Kidney tubule cell (primary cell): ENCODE data around the gene FRYL.

ENCODE experiments used
- DNase-seq: peaks from one replicate; pipeline ENCODE4 v3.0.0-alpha.2; 2018; ENCODE audit warnings: low spot score

Gene FRYL

DNA sequence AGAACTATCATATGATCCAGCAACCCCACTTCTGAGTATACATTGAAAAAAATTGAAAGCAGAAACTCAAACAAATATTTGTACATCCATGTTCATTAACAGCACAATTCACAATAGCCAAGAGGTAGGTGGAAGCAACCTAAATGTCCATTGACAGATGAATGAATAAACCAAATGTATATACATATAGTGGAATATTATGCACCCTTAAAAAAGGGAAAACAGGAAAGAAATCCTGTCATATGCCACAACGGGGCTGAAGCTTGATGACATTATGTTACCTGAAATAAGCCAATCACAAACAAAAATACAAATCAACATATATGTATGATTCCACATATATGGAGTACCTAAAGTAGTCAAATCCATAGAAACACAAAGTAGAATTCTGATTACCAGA is 222.1 kb downstream of the FRYL start:
- DNase-seq = no peak

DNA sequence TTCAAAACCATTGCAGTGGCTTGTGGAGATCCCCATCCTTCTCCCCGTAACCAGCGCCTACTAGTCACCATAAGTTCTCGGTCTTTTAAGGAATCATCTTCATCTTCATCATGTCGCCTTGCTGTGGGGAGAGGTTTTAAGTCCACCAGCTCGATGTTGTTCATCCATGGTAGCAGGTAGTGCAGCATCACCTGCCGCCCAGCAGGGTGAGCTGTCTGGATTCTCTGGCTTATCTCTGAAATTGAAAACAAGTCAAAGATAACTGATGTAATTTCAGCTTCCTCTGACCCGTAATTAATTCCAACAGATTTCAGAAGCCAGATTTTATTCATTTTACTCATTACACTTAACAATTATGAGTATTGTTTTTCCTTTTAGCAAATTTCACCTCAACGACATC is 222.6 kb downstream of the FRYL start:
- DNase-seq = peak; percentile 10

DNA sequence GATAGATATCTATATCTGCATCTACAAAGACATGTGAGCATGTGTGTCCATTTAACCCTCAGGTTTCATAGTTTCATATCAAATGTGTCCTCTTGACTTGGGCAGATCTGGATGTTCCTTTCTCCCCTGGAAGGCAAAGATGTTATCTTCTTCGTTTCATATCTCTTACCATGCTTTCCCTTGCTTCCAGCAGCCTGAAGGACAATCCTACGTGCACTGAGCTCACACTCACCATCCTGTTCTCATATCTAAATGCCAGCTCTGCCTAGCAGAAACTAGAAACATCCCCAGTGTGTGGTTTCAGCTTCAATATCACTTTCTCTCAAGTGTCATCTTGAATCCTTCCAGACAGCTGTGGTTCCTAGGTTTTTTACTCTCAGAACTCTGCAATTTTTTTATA is 223.8 kb downstream of the FRYL start:
- DNase-seq = no peak

DNA sequence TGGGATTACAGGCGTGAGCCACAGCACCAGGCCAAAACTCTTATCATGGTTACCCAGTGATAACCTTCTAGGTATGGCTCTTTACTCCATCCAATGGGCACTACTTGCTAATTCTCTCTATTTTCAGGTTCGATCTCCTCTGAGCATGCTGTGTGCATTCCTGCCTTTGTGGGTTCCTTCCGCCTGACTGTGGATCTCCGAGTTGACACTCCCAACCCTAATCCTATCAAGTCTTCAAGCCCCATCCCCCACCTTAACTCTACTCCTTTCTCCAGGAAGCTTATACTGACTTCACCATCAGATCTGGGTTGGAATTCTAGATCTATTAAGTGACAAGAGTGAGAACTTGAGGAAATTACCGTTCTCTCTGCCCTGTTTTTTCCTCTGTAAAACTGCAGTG is 225.5 kb downstream of the FRYL start:
- DNase-seq = no peak

DNA sequence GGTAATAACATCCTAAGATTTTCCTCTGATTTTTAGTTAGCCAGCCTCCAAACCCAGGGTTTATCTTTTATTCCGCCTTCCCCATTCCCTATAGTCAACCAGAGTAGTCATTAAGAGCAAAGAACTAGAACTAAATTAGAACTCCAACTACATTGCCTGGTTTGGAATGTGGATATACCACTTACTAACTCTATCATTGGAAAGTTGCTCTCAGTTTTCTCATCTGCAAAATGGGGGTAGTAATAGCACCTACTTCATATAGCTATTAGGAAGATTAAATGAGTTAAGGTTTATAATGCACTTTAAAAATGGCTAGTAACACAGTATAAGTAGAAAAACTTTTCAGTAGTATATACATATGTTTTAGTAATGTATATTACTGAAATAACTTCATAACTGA is 226.4 kb downstream of the FRYL start:
- no peak for DNase-seq

DNA sequence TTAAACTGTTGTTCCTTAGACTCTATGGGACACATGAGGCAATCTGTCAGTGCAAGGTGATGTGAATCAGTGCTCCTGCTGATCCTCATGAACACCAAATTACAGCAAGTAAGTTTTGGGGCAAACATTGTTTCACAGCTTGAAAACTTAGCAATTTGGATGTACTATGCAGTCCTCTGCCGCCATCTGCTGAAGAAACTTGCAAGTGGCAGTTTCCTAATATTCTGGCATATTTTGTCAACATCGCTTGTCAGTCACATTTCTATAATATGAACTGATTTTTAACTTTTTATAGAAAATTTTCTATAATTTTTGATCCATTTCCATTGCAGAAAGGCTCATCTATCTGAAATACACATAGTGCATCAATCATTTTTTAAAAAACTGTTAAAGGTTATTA is 233.7 kb downstream of the FRYL start:
- peak; percentile 32 for DNase-seq

DNA sequence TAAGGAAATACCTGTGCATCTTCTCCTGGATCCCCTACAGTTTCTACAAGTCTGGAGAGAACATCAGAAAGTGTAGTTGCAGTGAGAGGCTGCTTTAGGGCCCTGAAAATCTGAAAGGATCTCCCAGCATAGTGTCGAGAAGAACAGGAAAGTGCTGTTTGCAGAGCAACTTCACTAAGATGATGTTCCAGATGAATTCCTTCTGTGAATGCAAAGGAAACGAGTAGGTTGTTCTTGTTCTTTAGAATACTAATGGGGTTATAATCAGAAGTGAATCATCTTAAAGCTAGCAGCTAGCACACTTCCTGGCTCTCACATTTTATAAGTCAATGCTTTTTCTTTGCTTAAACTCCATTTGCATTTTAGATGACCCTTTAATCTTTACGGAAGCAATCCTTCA is 236.3 kb downstream of the FRYL start:
- peak; percentile 55 for DNase-seq

DNA sequence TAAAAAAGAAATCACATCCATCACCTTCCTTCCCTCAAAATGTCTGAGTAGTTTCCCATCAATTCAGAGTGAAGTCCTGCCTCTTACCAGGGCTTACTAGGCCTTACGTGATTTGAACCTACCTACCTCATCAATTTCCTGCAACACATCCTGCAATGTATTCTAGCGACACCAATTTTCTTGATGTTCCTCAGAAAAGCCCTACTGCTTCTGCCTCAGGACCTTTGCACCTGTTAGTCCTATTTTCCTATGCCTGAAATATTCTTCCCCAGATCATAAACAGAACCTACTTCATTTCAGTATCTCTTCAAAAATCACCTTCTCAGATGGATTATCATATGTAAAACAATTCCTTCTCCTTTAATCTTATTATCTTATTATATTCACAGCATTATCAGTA is 237.2 kb downstream of the FRYL start:
- DNase-seq = no peak

DNA sequence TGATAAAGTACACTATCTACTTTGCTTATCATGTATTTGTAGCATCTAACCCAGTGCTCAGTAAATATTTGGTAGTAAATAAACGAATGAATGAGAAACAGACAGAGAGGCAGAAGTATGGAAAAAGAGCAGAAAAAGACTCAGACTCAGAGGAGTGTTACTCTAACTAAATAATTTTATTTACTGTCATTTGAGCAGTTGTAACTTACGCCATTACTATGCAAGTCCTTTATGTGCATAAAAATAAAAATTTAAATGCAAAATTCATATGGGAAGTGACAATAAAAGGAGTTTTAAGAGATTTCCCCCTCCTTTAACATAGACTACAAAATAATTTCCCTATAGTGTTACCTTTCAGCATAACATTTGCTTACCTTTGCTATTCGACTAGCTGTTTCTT is 240.5 kb downstream of the FRYL start:
- DNase-seq = no peak

DNA sequence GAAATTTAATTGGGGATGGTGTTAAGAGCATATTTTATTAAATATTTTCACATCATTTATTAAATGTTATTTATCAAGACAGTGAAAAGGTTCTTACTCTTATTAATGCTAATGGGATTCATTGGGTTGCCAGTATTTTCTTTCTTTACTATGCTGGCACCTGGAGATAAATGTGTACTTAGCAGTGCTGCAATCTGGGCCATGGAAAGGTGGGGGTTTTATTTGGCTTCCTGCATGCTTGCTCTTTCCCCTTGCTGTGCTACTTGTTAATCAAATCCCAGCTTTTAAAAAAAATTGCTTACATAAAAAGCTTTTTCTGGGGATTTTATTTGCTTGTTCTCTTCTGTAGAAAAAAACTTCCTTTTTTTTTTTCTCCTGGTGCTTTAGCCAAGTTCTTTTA is 241.7 kb downstream of the FRYL start:
- no peak for DNase-seq

DNA sequence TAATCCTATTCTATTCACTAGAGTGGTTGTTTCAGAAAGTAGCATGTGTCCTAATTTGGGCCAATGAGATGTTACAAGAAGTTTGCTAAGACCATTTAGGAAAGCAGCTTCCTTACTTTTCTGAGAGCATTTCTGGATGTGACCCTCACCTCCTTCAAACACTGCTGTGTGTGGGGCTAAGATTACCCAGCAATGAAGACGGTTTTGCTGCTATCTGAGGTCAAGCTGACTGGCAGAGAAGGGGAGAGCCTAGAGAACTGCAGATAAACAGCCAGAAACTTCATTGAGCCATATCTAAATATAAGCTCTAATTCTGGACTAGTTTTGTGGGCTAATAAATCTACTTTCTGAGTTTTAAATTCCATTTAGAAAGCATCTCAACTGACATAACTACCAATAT is 253.7 kb downstream of the FRYL start:
- DNase-seq = no peak

DNA sequence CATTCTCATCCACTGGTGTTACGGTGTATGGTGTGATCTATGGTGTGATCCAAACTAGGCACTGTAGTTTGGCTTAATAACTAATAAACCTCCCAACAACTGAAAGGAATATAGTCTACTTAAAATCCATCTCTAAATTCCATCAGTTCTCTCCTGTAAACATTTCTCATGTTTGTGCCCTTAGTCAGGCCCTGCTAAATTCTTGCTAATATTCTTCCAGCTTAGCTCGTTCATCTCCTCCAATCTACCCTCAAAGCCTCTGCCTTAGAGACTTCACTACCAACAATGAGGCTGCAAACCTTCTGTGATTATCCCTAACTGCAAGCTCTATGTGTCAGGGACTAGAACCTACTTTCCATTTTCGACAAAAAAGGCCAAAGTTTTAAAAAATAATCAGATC is 261.9 kb downstream of the FRYL start:
- DNase-seq = no peak

DNA sequence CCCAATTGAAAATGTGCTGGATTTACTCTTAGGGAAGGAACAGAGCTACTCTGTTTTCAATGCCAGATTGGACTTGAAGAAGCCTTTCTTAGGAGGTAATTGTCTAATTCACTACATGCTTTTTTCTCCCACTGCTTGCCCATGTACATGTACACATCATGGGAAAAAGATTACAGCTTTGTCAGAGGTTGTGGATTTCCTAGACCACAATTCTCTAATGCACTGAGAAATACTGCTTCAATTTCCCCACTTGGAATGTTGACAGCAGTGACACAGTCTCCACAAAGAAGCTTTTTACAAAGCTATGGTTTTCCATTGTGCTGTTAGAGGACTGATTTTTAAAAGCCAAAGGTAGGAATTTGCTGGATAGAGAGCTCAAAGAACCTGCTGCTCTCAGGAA is 270.5 kb downstream of the FRYL start:
- no peak for DNase-seq

DNA sequence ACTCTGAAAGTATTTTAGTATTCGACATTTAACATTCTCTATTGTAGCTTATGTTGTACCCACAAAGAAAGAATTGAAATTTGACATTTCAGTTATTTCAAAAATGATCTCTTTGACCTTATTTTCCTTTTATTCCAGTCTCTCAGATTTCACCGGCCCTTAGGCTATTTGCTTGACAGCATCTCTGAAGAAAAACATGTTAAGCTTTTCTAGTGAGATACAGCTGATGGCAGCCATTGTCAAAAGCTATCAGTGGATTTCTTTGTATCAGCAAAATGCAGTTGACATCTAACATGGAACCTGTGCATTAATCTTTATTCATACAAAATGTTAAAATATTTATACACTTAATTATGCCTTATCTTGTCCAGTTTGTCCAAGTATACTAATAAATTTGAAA is 273.4 kb downstream of the FRYL start:
- DNase-seq = no peak

DNA sequence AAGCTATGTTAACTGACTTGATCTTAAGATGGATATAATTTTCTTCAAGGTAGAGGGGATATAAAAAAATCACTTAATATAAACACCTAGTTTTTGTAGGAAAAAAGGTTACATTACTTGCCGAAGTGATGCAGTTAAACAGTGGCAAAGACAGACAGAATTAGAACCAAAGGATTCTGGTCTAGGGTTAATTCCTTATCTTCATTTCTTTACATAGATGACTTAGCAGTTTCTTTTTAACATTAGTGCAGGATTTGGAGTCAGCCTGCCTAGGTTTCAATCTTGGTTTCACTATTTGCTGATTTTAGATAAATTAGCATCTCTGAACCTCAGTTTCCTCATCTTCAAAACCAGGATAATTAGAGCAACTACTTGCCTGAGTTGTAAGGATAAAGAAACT is 275.7 kb downstream of the FRYL start:
- DNase-seq = no peak

DNA sequence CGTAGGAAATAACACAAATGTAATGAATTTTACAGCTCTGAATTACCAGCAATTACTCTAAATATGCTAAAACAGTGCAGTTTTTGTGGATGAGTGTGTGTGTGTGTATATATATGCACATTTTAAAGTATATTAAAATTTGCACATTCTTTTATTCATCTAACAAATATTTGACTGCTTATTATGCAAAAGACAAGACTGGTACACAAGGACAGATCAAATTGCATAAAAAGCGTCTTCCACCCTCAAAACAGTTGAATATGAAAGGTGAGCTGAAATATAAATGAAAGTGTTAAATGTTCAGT is 276.1 kb downstream of the FRYL start:
- DNase-seq = no peak

DNA sequence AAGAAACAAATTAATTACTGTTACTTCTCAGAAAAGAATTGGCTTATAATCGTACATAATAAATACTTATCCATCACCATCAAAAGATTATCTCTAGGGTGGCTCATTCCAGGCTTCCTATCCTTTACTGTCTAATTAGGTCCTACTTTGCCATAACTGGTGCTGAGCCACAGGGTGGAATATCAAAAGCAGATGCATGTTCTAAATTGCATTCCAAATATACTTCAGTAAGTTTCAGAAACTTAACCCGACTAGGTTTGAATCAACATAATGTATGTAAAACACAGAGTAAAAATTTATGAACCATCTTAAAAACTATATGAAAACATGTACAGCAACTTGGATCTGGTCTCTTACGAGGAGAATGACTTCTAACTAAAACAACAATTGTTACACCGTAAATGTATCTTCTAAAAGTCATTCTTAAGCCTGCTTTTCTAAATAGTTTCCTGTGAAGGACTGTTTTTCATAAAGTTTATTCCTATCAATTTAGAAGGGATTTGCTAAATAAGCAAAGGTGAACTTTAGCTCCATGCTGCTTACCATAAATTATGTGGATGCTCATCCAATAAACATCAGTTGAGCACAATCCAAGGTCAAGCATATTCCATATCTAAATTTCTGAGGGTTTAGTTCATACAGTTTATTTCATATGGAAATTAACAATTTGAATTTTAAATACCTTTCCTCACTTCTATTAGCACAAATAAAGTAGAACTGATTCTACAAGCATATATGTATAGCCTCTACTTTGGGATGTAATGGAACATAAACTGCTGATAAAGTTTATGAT is 276.6 kb downstream of the FRYL start:
- DNase-seq = no peak

DNA sequence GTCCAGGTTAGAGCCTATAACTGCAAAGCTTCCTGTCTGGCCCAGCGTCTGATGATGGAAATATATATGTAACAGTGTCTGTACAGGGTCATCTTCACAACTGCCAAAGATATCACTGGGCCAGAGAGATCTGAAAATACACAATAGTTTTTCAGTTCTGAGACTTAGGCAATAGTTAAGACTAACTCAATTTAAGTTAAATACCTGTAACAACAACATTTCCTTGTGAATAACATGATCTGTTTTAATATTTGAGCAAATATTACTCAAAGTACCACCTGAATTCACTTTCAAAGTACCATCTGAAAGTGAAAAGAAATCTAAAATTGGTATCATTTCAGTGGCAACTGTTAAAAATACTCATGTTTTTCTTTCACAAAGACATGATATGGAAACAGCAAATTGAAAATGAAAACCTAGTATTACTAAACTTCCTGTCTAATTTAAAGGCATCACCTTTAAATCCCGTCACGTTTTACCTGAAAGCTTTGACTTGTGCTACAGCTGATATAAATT is 280.5 kb downstream of the FRYL start:
- DNase-seq = no peak

DNA sequence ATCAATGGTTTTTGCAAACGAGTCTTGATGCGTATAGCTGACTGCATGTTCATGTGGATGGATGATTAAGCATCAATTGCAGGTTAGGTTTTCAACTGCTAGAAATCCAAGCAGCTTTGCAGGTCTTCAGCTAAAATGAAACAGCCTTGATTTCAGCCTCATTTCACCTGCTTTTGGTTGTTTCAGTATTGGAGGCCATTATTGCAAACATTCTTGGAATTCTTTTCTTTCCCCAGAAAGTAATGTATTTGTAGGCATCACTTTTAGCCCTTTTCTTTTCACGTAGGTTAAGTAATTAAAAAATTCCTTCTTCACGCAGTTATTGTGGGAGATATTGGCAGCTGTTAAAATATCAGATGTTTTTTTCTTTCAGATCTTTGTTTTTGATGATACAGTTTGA is 281.2 kb downstream of the FRYL start:
- no peak for DNase-seq

DNA sequence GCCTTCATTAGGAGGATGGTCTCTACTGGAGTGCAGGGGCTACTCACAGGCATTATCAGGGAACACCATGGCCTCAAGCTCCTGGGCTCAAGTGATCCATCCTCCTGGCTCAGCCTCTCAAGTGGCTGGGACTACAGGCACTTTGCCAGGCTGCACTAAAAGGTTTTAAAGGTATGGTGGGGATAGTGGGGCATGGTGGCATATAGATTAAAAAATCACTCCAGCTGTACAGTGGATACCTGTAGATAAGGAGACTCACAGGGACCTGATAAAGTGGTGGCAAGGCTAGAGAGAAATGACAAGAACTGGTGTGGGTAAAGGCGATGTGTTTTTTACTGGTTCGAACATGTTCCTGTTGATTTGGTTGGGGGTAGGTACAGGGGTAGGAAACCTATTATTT is 284.1 kb downstream of the FRYL start:
- DNase-seq = no peak

DNA sequence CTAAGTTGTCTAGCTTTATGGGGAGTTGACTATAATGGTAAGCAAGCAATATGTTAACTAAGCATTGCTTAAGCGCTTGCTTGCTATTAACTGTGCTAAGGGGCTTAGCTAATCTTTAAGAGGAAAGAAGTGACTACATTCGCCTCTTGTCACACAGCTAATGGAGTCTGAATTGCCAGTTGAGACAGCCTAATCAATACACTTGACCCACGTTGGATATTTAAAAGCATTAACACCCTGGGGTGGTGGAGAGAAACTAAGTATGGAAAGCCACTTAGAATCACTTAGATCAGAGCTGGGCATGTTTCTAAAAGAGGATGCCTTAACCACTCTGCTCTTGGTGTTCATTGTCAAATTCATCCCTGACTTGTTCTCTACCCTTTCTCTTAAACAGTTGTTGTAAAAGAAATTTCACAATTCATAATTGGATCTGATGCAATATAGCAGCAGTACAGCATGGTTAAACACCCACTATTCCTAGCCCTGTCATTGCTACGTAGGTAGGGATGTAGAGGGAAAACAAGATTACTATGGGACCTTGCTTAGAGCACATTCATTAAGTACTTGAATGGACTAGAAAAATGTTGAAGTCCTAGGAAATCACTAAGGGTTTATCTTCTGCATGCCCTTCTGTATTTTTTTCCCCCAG is 286.5 kb downstream of the FRYL start:
- DNase-seq = no peak

DNA sequence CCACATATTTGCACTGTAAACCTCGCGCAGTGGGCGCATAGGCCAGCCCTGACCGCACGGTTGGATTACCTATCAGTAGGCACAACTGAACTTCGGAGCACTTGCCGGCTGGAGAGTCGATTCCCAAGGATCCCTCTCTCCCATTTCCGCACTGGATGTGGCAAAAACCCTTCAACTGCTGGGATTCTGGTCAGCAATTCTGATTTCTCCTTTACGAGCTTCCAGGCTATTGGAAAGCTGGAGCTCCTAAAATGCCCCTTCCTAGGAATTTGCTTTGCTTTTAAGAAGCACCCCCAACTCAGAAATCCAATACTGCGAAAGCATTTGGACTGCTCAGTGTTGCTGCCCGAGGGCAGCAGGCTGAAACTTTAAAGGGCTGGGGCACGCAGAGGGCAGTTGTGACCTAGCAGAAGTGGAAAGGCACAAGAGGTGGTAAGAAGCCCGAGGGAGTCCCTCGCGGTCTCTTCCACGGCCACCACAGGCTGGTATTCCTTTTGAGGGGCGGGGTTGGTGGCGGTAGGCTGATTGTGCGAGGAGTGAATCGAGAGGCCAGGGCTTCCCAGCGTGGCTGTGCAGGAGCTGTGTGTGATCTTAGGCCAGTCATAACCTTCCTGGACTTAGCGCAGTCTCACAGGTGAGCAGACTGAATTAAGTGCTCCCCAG is 288.4 kb downstream of the FRYL start:
- DNase-seq = no peak

DNA sequence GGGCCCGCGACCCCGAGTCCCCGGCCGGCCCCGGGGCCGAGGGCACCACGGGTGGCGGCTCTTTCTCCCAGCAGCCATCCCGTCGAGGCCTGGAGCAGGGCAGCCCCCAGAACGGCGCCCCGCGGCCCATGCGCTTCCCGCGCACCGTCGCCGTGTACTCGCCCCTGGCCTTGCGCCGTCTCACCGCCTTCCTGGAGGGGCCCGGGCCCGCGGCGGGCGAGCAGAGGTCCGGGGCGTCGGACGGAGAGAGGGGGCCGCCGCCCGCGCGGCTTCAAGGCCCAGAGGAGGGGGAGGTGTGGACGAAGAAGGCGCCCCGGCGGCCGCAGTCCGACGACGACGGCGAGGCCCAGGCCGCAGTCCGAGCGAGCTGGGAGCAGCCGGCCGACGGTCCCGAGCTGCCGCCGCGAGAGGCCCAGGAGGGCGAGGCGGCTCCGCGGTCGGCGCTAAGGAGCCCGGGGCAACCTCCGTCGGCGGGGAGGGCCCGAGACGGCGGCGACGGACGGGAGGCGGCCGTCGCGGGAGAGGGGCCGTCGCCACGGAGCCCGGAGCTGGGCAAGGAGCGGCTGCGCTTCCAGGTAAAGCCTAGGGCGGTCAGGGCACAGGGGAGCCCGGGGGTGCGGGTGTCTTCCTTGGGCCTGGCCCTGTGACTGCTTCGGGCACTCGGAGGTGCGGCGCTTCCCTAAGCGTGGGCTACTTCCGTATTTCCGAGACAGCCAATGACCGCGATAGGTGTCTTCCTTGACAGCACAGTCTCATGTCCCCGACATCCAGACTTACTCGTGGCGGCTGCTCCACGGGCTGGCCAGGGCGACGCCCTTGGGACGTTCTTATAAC is 289.2 kb downstream of the FRYL start:
- no peak for DNase-seq
